ENCODE results near the gene UGT1A1. TPM values are rescaled to one million over a fixed set of nuclear protein-coding genes. Genes with fewer than 3 reads are reported as not detected.

The UGT1A1 gene
- total RNA-seq, 1 donor from 2014 or later: 0.77 TPM

DNA sequence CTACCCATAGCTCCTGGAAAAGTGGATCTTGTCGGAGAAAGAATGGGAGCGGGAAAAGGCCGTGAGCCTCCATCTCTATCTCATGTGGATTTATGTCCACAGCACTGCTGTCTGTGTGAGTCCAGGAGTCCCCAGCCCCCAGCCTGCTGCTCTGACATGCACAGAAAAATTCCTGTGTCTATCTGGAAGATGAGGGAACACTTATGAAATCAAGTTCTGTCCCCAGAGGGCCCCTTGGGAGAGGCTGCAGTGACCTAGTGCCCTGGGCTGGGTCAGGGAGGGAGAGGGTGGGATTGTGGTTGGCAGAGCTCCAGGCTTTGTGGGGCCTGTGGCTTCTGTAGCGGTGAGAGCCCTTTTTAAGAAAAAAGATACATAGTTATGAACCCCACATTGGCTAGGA is 56.7 kb downstream of the UGT1A1 start:
- Mint-ChIP-seq H3K4me1 (ENCODE audit: unreplicated experiment) (peaks cover 11% of the 10 kb centered on the region), H3K4me3 (no peak overlapping the region), H3K27me3 (peaks cover 9% of the 10 kb centered on the region), H3K9me3 (no peaks in the 10 kb centered on the region), H3K36me3 (no peaks in the 10 kb centered on the region), H3K27ac (no peak overlapping the region)
- TF ChIP-seq, protein P1, sequence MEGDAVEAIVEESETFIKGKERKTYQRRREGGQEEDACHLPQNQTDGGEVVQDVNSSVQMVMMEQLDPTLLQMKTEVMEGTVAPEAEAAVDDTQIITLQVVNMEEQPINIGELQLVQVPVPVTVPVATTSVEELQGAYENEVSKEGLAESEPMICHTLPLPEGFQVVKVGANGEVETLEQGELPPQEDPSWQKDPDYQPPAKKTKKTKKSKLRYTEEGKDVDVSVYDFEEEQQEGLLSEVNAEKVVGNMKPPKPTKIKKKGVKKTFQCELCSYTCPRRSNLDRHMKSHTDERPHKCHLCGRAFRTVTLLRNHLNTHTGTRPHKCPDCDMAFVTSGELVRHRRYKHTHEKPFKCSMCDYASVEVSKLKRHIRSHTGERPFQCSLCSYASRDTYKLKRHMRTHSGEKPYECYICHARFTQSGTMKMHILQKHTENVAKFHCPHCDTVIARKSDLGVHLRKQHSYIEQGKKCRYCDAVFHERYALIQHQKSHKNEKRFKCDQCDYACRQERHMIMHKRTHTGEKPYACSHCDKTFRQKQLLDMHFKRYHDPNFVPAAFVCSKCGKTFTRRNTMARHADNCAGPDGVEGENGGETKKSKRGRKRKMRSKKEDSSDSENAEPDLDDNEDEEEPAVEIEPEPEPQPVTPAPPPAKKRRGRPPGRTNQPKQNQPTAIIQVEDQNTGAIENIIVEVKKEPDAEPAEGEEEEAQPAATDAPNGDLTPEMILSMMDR (conservative IDR thresholded peaks at IDR 0.05): no peak
- no peak for DNase-seq (ENCODE audit: extremely low spot score, unreplicated experiment)

- H3K4me3 Mint-ChIP-seq: no peak overlapping the region
- H3K9me3 Mint-ChIP-seq: no peaks in the 10 kb centered on the region
- no peaks in the 10 kb centered on the region for H3K36me3 Mint-ChIP-seq
- peaks cover 11% of the 10 kb centered on the region for H3K4me1 Mint-ChIP-seq (ENCODE audit: unreplicated experiment)
- no peak overlapping the region for H3K27ac Mint-ChIP-seq
- peaks cover 9% of the 10 kb centered on the region for H3K27me3 Mint-ChIP-seq
- TF ChIP-seq, protein P1 (conservative IDR thresholded peaks at IDR 0.05): no peak
- peak; percentile 45 for DNase-seq (ENCODE audit: extremely low spot score, unreplicated experiment)
Observed at GRCh38 chr2:233817361-233817911, 57.4 kb downstream of the UGT1A1 start.

DNA sequence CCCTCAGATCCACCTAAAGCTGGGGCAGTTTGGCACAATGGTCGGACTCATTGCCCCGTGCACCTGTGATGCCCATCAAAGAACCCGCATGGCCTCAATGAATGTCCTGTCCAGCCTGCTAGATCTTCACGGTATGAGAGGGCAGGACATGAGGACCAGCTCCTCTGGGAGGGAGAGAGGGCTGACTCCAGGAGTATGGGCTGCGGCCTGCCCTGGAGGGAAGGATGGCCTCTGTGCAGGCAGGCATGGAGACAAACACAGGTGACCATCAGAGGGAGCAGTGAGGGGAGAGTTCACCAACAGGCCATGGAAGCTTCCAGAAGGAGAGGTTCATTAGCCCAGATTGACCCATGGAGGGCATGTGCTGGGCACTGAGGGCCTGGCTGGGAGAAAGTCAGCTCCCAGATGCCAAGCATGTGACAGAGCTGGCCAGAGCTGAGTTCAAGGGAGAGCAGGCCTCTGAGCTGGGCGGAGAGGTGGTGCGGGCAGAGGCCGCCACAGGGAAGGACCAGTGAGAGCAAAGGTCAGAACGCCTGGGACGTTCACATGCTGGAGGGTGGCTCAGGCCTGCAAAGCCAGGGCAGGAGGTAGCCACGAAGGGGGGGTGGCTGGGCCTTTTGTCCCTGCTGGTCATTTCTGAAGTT is 58.0 kb downstream of the UGT1A1 start:
- Mint-ChIP-seq H3K4me3 (no peak overlapping the region), H3K27me3 (peaks cover 6% of the 10 kb centered on the region), H3K27ac (no peak overlapping the region), H3K36me3 (no peaks in the 10 kb centered on the region), H3K4me1 (ENCODE audit: unreplicated experiment) (peaks cover 11% of the 10 kb centered on the region), H3K9me3 (no peaks in the 10 kb centered on the region)
- peak; percentile 47 for DNase-seq (ENCODE audit: extremely low spot score, unreplicated experiment)
- TF ChIP-seq, protein P1 (conservative IDR thresholded peaks at IDR 0.05): no peak

GRCh38 chr2:233818639-233819621 is 58.9 kb downstream of the UGT1A1 start:
- TF ChIP-seq, protein P1 (conservative IDR thresholded peaks at IDR 0.05): no peak
- Mint-ChIP-seq H3K4me1 (ENCODE audit: unreplicated experiment) (peaks cover 11% of the 10 kb centered on the region), H3K36me3 (no peaks in the 10 kb centered on the region), H3K27me3 (peaks cover 6% of the 10 kb centered on the region), H3K4me3 (no peak overlapping the region), H3K27ac (no peak overlapping the region), H3K9me3 (no peaks in the 10 kb centered on the region)
- DNase-seq (ENCODE audit: extremely low spot score, unreplicated experiment): peak; percentile 64

DNA sequence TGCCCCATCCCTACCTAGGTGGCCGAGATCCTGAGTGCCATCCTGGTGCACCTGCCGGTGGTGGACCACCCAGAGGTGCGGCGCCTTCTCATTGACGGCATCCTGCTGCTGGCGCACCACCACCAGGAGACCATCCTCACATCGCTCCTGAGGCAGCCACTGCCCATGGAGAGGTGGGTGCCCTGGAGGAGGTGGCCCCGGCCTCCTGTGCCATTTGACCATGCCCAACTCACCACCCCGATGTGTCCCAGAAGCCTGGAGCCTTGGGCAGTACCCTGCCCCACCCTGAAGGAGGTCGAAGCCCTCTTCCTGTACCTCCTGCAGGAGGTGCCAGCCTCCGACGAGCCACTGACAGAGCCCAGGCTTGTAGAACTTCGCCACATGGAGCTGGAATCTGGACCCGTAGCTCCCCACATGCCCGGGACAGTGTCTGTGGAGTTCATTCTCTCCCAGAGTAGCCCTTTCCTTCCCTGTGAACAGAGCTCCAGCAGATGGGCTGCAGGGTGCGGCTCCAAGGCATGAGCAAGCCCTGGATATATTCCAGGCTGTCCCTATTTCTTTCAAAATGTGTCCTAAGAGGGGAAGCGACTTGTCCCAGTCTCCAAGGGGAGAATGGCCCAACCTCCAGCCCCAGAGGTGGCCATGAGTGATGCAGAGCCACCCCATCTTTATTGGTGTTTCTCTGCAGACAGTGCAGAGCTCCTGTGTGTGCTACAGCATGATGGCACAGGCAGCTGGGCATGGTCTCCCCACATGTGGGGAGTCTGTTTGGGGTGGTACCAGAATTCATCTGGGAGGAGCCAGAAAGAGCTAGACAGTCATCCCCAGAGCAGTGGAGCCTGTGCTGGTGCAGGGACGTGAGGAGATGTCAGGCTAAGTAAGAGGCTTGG is 60.1 kb downstream of the UGT1A1 start:
- Mint-ChIP-seq H3K36me3 (no peaks in the 10 kb centered on the region), H3K4me1 (ENCODE audit: unreplicated experiment) (peaks cover 11% of the 10 kb centered on the region), H3K27me3 (peaks cover 4% of the 10 kb centered on the region), H3K27ac (no peak overlapping the region), H3K4me3 (no peak overlapping the region), H3K9me3 (no peaks in the 10 kb centered on the region)
- TF ChIP-seq, protein P1 (conservative IDR thresholded peaks at IDR 0.05): no peak
- peak; percentile 62 for DNase-seq (ENCODE audit: extremely low spot score, unreplicated experiment)
